Heart left ventricle (tissue), 16 donors: Measurements from ENCODE around the gene UBTD1. TPM values are rescaled to one million over a fixed set of nuclear protein-coding genes. Genes with fewer than 3 reads are reported as not detected.
A peak's percentile ranks its signal among the peaks of the same experiment; 100 is the strongest.

Source experiments
- ATAC-seq, 4 donors: fragments of 200-7000 bp; cut with Tn5 transposase; one replicate each; pipeline ENCODE4 v1.9.1; 2020 to 2022; ENCODE audit warnings: moderate library complexity in 4 of 4, mild to moderate bottlenecking in 3 of 4, moderate number of reproducible peaks in 1 of 4
- DNase-seq, 5 donors: peaks; one replicate each; pipeline ENCODE4 v3.0.0-alpha.2; 2020
- H3K27ac ChIP-seq, 12 donors: fragments of 200-600 bp; sonication (generic) in 4 of 12; one replicate each; pipeline versions ENCODE4 v1.5.0 to v1.8.0; 2016 to 2022; ENCODE audit warnings: mild to moderate bottlenecking in 2 of 12
- H3K27me3 ChIP-seq, 9 donors: fragments of 200-600 bp; sonication (generic) in 2 of 9; one replicate each; pipeline versions ENCODE4 v1.5.1 to v1.8.0; 2016 to 2022; ENCODE audit warnings: mild to moderate bottlenecking in 3 of 9
- H3K36me3 ChIP-seq, 9 donors: fragments of 200-600 bp; sonication (generic) in 2 of 9; one replicate each; pipeline versions ENCODE4 v1.5.0 to v1.8.0; 2018 to 2022; ENCODE audit warnings: mild to moderate bottlenecking in 2 of 9
- H3K4me1 ChIP-seq, 12 donors: fragments of 200-600 bp; sonication (generic) in 4 of 12; one replicate each; pipeline versions ENCODE4 v1.5.0 to v1.8.0; 2016 to 2022; ENCODE audit warnings: mild to moderate bottlenecking in 3 of 12
- H3K4me3 ChIP-seq, 12 donors: fragments of 200-600 bp; sonication (generic) in 4 of 12; one replicate each; pipeline versions ENCODE4 v1.5.0 to v1.8.0; 2017 to 2022; ENCODE audit warnings: mild to moderate bottlenecking in 9 of 12, moderate library complexity in 4 of 12
- H3K9me3 ChIP-seq, 12 donors: fragments of 200-600 bp; sonication (generic) in 4 of 12; one replicate each; pipeline versions ENCODE4 v1.5.0 to v1.8.0; 2016 to 2022; ENCODE audit warnings: mild to moderate bottlenecking in 1 of 12
- POLR2A ChIP-seq, 2 donors: fragments of 450-650 bp; IDR thresholded peaks; one replicate each; pipeline ENCODE4 v1.6.1; 2017; ENCODE audit warnings: antibody characterized with exemption in 2 of 2, mild to moderate bottlenecking in 2 of 2, moderate library complexity in 2 of 2
- WGBS, 4 donors: extraction: QIAGEN DNeasy Blood & Tissue Kit in 2 of 4; methylation state at CpG; one replicate each; pipeline versions ENCODE4 v1.1.5 to v1.1.7; 2013 to 2018; 5-methylcytosine and 5-hydroxymethylcytosine counted together
- intact Hi-C, 10 donors: fragments of 100-400 bp; cut with DNase I; formaldehyde crosslinking; loops; one replicate each; pipeline versions ENCODE4 v1.11.1 to v1.14.2; 2022
- polyA plus RNA-seq, 2 donors: library from polyadenylated mRNA; stranded (reverse); fragments of 200-250 nt; gene quantifications; one replicate each; pipeline ENCODE4 v1.2.3, GENCODE V29; 2013
- total RNA-seq, 9 donors: library from RNA; depleted of rRNA in 2 of 9; stranded (reverse); fragments of >200 nt in 2 of 9; fragmentation: NEBNext Ultra II Directional in 3 of 9; extraction: Animal tissue kit (Norgen Biotek cat#: 25700) in 3 of 9; gene quantifications; one replicate each; pipeline versions ENCODE4 v1.1.0 to v1.2.4, GENCODE V29; 2016 to 2023
- TF ChIP-seq, protein P1 (sequence below), 12 donors: fragments of 200-600 bp; sonication (generic) in 4 of 12; IDR thresholded peaks; one replicate each; pipeline versions ENCODE4 v1.5.0 to v1.8.0; 2018 to 2022; ENCODE audit warnings: antibody characterized with exemption in 12 of 12, mild to moderate bottlenecking in 5 of 12
- donor health status: ischemic (EF 13 %, LVEDD 7.1; RV severe dilation, severe dysfunction).
- donor health status: healthy with polysubstance abuse.
- donor health status: DM: no; HTN: yes; CAD: no.
- donor health status: DM: no; HTN: no; CAD: no.
- donor health status: ischemic (EF 25% LVEDD 6.9; RV normal size, moderate dysfunction).
- donor health status: ischemic (EF 25% LVEDD 5.7; RV mildly dilated, moderate dysfunction).
- donor health status: healthy.
- donor health status: DM: yes; HTN: yes; CAD: no.
- donor health status: ischemic (EF 35%, LVEDD 5.7; RV mildly dilated, moderate dysfunction).
- donor health status: nonischemic (EF 11% LVEDD 7.7; RV severe dilation, severe dysfunction).
- donor health status: DM: yes; HTN: yes; CAD: no.
- donor health status: PGD.
- donor health status: ischemic (EF 29% LVEDD 5.4; RV normal size, mild dysfunction).
- donor health status: nonischemic (EF 23%, LVEDD 6.1; RV moderate dilation, normal function).

UBTD1 gene
- total and polyA plus RNA-seq, 11 donors, result 18.2 to 49.7 (median 28.2) TPM

- H3K36me3 ChIP-seq, result no peaks in the 10 kb centered on the region
- no peak overlapping the region for H3K4me3 ChIP-seq
- TF ChIP-seq, protein P1, sequence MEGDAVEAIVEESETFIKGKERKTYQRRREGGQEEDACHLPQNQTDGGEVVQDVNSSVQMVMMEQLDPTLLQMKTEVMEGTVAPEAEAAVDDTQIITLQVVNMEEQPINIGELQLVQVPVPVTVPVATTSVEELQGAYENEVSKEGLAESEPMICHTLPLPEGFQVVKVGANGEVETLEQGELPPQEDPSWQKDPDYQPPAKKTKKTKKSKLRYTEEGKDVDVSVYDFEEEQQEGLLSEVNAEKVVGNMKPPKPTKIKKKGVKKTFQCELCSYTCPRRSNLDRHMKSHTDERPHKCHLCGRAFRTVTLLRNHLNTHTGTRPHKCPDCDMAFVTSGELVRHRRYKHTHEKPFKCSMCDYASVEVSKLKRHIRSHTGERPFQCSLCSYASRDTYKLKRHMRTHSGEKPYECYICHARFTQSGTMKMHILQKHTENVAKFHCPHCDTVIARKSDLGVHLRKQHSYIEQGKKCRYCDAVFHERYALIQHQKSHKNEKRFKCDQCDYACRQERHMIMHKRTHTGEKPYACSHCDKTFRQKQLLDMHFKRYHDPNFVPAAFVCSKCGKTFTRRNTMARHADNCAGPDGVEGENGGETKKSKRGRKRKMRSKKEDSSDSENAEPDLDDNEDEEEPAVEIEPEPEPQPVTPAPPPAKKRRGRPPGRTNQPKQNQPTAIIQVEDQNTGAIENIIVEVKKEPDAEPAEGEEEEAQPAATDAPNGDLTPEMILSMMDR (IDR thresholded peaks at IDR 0.05), result no peak
- peak in 1 of 2 donors; percentile 13 for TF ChIP-seq POLR2A (IDR thresholded peaks at IDR 0.05)
- ATAC-seq (peak; percentile 83 to 87 (median 86)), DNase-seq (peak; percentile 60 to 90 (median 74))
- H3K4me1 ChIP-seq, result peaks cover 0 to 41% (median 7%) of the 10 kb centered on the region in 12 donors
- no peaks in the 10 kb centered on the region for H3K27me3 ChIP-seq
- H3K27ac ChIP-seq, result peak overlapping the region; percentile 49 to 91 (median 80)
- 32 to 39% (median 37%) methylated on average over 6 to 13 of the region's 13 CpGs for WGBS, 4 donors
- intact Hi-C loops, result loop anchor here in 1 of 10 donors (1.0 kb wide), 1 partner anchor 35 kb away; no protein-coding TSS in a partner anchor
- H3K9me3 ChIP-seq, result no peaks in the 10 kb centered on the region
These were observed 110.4 kb downstream of the UBTD1 start for GRCh38 chr10:97608991-97609561.

DNA sequence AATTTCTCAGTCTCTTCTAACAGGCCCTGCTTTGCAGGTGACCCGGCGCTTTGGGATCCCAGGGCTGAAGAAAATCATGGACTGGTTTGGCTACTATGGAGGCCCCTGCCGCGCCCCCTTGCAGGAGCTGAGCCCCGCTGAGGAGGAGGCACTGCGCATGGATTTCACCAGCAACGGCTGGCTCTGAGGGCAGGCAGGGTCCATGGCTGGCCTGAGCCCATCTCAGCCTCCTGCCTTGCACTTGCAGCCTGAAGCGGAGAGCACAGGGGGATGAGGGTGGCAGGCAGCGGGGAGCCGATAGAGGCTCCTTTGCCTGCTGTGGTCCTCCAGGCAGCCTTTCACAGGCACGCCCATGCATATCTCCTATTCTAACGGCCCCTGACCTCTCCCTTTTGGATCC is 112.7 kb downstream of the UBTD1 start:
- no peak for DNase-seq
- Histone ChIP-seq H3K36me3 (peaks cover 0 to 9% (median 0%) of the 10 kb centered on the region in 9 donors), H3K27me3 (no peaks in the 10 kb centered on the region), H3K9me3 (no peaks in the 10 kb centered on the region), H3K4me3 (no peak overlapping the region), H3K27ac (peak overlapping the region in 9 of 12 donors; percentile 11 to 91 (median 80)), H3K4me1 (peaks cover 0 to 41% (median 7%) of the 10 kb centered on the region in 12 donors)
- no peak for TF ChIP-seq POLR2A (IDR thresholded peaks at IDR 0.05)
- TF ChIP-seq, protein P1 (IDR thresholded peaks at IDR 0.05), result no peak
- ATAC-seq, result no peak
- WGBS, 4 donors, result 74 to 89% (median 87%) methylated on average over 6 to 12 of the region's 12 CpGs
- intact Hi-C loops, result loop anchor here (2.0 to 10.0 kb wide), 6 partner anchors 39 to 207 kb away; partner anchors contain the start of genes ANKRD2 (in 4 of the 10) and RRP12 (in 2 of the 10)

DNA sequence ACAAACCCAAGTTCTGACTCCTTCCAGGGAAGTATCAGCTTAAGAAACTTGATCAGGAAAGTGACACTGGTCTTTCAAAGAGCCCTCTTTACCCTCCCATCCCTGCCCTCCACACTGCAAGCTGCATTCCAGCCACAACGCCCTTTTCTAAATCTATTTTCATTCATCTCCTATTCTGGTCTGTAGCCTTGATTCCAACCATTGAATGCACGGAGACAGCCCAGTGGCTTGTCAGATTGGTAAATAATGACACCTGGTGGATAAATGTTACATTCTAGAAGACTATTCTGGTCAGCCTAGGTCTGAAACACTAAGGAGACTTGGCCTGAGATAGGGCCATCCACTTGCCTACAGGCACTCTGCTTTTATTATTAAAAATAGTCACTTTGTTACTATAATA is 113.7 kb downstream of the UBTD1 start:
- Histone ChIP-seq H3K27me3 (no peaks in the 10 kb centered on the region), H3K36me3 (peaks cover 0 to 17% (median 0%) of the 10 kb centered on the region in 9 donors), H3K27ac (peak overlapping the region in 10 of 12 donors; percentile 8 to 91 (median 79)), H3K4me3 (no peak overlapping the region), H3K4me1 (peaks cover 0 to 41% (median 7%) of the 10 kb centered on the region in 12 donors), H3K9me3 (no peaks in the 10 kb centered on the region)
- TF ChIP-seq POLR2A (IDR thresholded peaks at IDR 0.05), result no peak
- TF ChIP-seq, protein P1 (IDR thresholded peaks at IDR 0.05), result peak; percentile 31 to 67 (median 55)
- ATAC-seq, result peak; percentile 54 to 72 (median 64)
- intact Hi-C loops, result loop anchor here (1.0 to 10.0 kb wide), 9 partner anchors 40 to 208 kb away; partner anchors contain the start of genes ANKRD2 (in 8 of the 10) and RRP12 (in 2 of the 10)
- WGBS, 4 donors, result 9 to 19% (median 15%) methylated on average over 2 of the region's 2 CpGs
- DNase-seq, result no peak

DNA sequence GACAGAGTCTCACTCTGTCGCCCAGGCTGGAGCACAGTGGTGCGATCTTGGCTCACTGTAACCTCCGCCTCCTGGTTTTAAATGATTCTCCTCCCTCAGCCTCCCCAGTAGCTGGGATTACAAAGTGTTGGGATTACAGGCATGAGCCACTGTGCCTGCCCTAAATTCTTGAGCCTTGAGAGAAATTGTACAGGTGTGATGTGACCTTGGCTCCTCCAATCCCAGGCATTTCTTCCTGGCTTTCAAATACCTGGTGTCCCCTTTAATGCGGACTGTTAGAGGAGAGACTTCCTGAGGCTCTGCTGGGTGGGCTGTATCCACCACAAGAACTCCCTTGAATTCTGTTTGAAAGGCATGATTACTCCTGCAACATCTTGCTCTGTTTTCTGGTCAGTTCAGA is 119.6 kb downstream of the UBTD1 start:
- ATAC-seq, result no peak
- WGBS, 4 donors, result 83 to 91% (median 89%) methylated on average over 4 of the region's 4 CpGs
- intact Hi-C loops, result loop anchor here in 2 of 10 donors (10.0 kb wide), 1 partner anchor 213 kb away; the partner anchor contains the start of gene RRP12 (in 2 of the 2)

More for the DNA sequence above, 119.6 kb downstream of the UBTD1 start:
- H3K4me1 ChIP-seq, result no peaks in the 10 kb centered on the region
- H3K9me3 ChIP-seq, result no peaks in the 10 kb centered on the region
- no peak for TF ChIP-seq POLR2A (IDR thresholded peaks at IDR 0.05)
- no peak overlapping the region for H3K27ac ChIP-seq
- no peak overlapping the region for H3K4me3 ChIP-seq
- H3K36me3 ChIP-seq, result peaks cover 0 to 19% (median 0%) of the 10 kb centered on the region in 9 donors
- no peaks in the 10 kb centered on the region for H3K27me3 ChIP-seq
- no peak for DNase-seq
